Measurements from ENCODE around the gene ENO1.

GRCh38 chr1:8871539-8871935, 6.9 kb downstream of the ENO1 start:
- no peak for TF ChIP-seq GATA3 (IDR thresholded peaks at IDR 0.05; ENCODE audit: low read depth, low read length)
- TF ChIP-seq GATA2 (IDR thresholded peaks at IDR 0.05; ENCODE audit: low read depth, low read length), result no peak

Data from SH-SY5Y (cell line).